NB4 (cell line): ENCODE data around the gene TVP23C.
"Not testable (repeated sequence)": the region's sequence is repeated elsewhere in the genome, so short reads cannot be mapped to it uniquely, and the experiment has no call there.

Experiments used
- CTCF ChIP-seq: IDR thresholded peaks from one replicate; pipeline ENCODE4 v1.5.1; 2012; ENCODE audit warnings: low read depth, low read length
- MAX ChIP-seq: IDR thresholded peaks from 2 replicates; pipeline ENCODE4 v1.6.1; 2011; ENCODE audit warnings: low read depth, low read length
- POLR2A ChIP-seq: IDR thresholded peaks from 2 replicates; pipeline ENCODE4 v1.6.1; 2011; ENCODE audit warnings: mild to moderate bottlenecking; ENCODE audit not compliant: insufficient read length; ENCODE audit errors: extremely low read depth

DNA sequence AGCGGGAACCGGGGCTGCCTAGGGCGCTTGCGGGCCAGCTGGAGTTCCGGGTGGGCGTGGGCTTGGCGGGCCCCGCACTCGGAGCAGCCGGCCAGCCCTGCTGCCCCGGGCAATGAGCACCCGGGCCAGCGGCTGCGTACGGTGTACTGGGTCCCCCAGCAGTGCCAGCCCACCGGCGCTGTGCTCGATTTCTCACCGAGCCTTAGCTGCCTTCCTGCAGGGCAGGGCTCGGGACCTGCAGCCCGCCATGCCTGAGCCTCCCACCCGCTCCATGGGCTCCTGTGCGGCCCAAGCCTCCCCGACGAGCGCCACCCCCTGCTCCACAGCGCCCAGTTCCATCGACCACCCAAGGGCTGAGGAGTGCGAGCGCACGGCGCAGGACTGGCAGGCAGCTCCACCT, 57.6 kb downstream of the TVP23C start:
- not testable (repeated sequence) for TF ChIP-seq POLR2A, CTCF, MAX
